T-helper 1 cell treated with Interleukin-12 subunit alpha and Interleukin-12 subunit beta and Interleukin-4 antibody, amounts not matched to agents 30 μg/mL and 1 μg/mL, for 36 hours (primary cell): ENCODE results near the gene FILIP1L.
"Not testable (repeated sequence)": the region's sequence is repeated elsewhere in the genome, so short reads cannot be mapped to it uniquely, and the experiment has no call there.

Experiments
- H3K27ac Mint-ChIP-seq: one replicate; pipeline ENCODE4 v1.8.0; 2021; ENCODE audit warnings: mild to moderate bottlenecking, mixed read lengths
- H3K27me3 Mint-ChIP-seq: one replicate; pipeline ENCODE4 v1.8.0; 2021; ENCODE audit warnings: low read depth, mixed read lengths
- H3K36me3 Mint-ChIP-seq: one replicate; pipeline ENCODE4 v1.8.0; 2021; ENCODE audit warnings: low read depth, mixed read lengths
- H3K4me1 Mint-ChIP-seq: one replicate; pipeline ENCODE4 v1.8.0; 2021; ENCODE audit warnings: low read depth, mixed read lengths
- H3K4me3 Mint-ChIP-seq: one replicate; pipeline ENCODE4 v1.8.0; 2021; ENCODE audit warnings: mild to moderate bottlenecking, moderate library complexity, mixed read lengths
- H3K9me3 Mint-ChIP-seq: one replicate; pipeline ENCODE4 v1.8.0; 2021; ENCODE audit warnings: mixed read lengths

FILIP1L gene

DNA sequence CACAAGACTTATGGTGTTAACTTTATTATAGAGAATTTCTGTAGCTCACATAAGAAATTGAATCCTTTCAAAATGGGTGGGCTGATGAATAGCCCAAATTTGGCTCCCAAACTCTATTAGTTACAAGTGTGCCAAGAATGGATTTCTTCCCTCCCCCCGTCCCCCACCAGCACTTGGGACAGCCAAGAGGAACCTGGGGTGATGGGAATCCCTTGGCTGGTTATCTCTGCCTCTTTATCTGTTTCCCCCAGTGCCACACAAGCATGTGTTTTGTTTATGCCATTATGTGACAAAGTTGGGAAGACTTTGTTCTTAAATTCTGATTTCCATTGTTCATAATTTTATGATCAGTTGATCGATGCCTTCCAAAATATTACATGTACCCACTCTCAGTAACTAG, 268.3 kb downstream of the FILIP1L start:
- Mint-ChIP-seq H3K4me3 (no peak overlapping the region), H3K36me3 (peaks cover 9% of the 10 kb centered on the region), H3K9me3 (no peaks in the 10 kb centered on the region), H3K27me3 (no peaks in the 10 kb centered on the region), H3K27ac (no peak overlapping the region), H3K4me1 (peaks cover 18% of the 10 kb centered on the region)

- H3K27ac Mint-ChIP-seq: no peak overlapping the region
- H3K9me3 Mint-ChIP-seq: no peaks in the 10 kb centered on the region
- no peaks in the 10 kb centered on the region for H3K27me3 Mint-ChIP-seq
- peaks cover 9% of the 10 kb centered on the region for H3K36me3 Mint-ChIP-seq
- H3K4me3 Mint-ChIP-seq: no peak overlapping the region
- H3K4me1 Mint-ChIP-seq: peaks cover 18% of the 10 kb centered on the region
Observed at GRCh38 chr3:99845331-99845730, 269.0 kb downstream of the FILIP1L start.

GRCh38 chr3:99843590-99844258, 270.6 kb downstream of the FILIP1L start:
- no peak overlapping the region for H3K4me3 Mint-ChIP-seq
- no peak overlapping the region for H3K27ac Mint-ChIP-seq
- peaks cover 18% of the 10 kb centered on the region for H3K4me1 Mint-ChIP-seq
- H3K27me3 Mint-ChIP-seq: no peaks in the 10 kb centered on the region
- no peaks in the 10 kb centered on the region for H3K9me3 Mint-ChIP-seq
- peaks cover 9% of the 10 kb centered on the region for H3K36me3 Mint-ChIP-seq

DNA sequence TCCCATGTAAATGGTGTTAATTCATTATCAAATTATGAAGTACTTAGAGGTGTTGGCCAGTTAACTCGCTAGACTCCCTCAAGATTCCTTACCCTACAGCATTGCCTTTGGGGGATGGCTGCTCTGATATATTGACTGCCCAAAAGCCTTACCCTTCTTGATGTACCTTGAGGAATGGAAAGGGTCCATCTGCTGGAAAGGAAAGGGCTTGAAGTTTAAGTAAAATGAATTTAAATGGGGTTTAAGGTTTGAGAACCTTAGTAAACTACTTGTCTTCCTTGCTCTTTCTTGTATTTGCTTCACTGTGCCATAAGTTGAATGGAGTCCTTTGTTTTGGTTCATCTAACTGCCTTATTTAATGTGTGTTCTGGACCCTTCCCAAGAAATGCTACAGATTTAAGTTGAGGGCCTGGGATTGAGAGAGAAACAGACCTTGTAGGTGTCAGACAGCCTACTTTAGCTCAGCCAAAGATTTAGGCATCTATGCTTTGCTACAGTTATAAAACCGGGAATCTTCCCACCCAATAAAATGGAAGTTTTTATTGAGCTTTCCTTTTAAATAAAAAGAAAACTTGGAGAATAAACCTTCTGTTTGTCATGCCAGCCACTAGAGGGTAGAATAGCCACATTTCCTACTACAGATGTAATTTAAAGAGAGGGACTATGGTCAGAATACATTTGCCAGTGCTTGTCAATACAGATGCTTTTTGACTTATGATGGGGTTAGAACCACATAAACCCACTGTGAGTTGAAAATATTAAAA, 271.3 kb downstream of the FILIP1L start:
- Mint-ChIP-seq H3K36me3 (peaks cover 5% of the 10 kb centered on the region), H3K27ac (no peak overlapping the region), H3K9me3 (no peaks in the 10 kb centered on the region), H3K27me3 (no peaks in the 10 kb centered on the region), H3K4me1 (peaks cover 18% of the 10 kb centered on the region), H3K4me3 (no peak overlapping the region)

- H3K27me3 Mint-ChIP-seq, H3K4me3 Mint-ChIP-seq, H3K27ac Mint-ChIP-seq, H3K36me3 Mint-ChIP-seq, H3K9me3 Mint-ChIP-seq: not testable (repeated sequence)
- H3K4me1 Mint-ChIP-seq: peaks cover 16% of the 10 kb centered on the region
Observed at GRCh38 chr3:99841949-99842348, 272.4 kb downstream of the FILIP1L start.

- Mint-ChIP-seq H3K4me1 (peaks cover 10% of the 10 kb centered on the region), H3K9me3 (no peaks in the 10 kb centered on the region), H3K36me3 (no peaks in the 10 kb centered on the region), H3K27me3 (no peaks in the 10 kb centered on the region), H3K4me3 (no peak overlapping the region), H3K27ac (no peak overlapping the region)
Observed at GRCh38 chr3:99839613-99840012, 274.7 kb downstream of the FILIP1L start.

DNA sequence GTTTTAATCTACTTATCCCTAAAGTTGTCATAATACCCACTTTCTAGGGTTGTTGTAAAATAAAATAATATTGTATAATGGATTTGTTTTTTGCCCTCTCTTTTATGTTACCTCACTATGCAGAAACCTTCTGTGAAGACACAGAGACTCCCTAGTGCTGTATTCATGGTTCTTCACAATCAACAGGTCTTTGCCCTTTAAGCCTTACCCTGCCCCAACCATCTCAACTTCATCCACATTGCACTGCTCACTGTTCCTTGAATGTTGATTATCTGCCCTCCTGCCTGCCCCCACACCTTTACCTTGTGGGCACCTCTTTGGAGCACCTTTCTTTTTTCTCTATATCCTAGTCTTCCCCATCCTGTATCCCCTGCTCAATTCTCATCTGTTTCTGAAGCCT, 275.5 kb downstream of the FILIP1L start:
- Mint-ChIP-seq H3K4me1 (peaks cover 6% of the 10 kb centered on the region), H3K4me3 (no peak overlapping the region), H3K27ac (no peak overlapping the region), H3K9me3 (no peaks in the 10 kb centered on the region), H3K36me3 (no peaks in the 10 kb centered on the region), H3K27me3 (no peaks in the 10 kb centered on the region)

DNA sequence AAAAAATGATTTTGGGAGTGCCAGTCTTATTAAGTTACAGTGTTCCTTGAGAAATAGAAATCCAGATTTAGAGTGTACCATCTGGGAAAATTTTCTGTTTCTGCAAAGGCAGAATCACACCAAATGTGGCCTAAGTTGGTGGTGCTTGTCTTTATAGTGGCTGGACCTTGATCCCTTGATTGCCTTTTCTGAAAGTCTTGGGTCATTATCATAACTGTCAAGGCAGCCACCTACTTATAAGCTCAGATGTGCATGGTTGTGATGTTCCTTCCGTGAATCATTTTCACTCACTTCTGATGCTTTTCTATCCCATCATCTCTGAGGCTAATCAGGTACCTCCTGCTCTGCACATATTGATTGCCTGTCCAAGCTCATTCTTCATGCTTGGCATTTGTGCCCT, 276.6 kb downstream of the FILIP1L start:
- Mint-ChIP-seq H3K27me3 (no peaks in the 10 kb centered on the region), H3K4me1 (peaks cover 2% of the 10 kb centered on the region), H3K36me3 (no peaks in the 10 kb centered on the region), H3K27ac (no peak overlapping the region), H3K9me3 (no peaks in the 10 kb centered on the region), H3K4me3 (no peak overlapping the region)

DNA sequence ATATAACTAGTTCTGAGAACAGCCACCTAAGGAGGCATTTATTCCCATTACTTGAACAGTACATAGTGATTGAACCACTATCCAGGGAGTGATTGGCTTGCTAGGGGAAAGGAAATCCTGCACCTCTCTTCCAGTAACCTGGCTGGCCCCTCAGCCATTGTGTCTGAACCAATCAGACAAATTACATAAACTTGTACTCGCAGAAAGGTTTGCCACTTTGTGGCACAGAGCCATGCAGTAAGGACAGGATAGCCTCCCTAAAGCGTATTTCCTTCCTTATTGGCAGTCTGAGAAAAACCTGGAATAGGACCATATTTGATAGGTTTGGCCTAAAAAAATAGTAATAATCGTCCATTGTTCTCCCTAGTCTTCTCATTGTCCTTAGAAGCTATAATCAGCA, 277.6 kb downstream of the FILIP1L start:
- no peak overlapping the region for H3K27ac Mint-ChIP-seq
- H3K27me3 Mint-ChIP-seq: no peaks in the 10 kb centered on the region
- H3K36me3 Mint-ChIP-seq: no peaks in the 10 kb centered on the region
- H3K4me3 Mint-ChIP-seq: no peak overlapping the region
- H3K9me3 Mint-ChIP-seq: no peaks in the 10 kb centered on the region
- H3K4me1 Mint-ChIP-seq: peaks cover 2% of the 10 kb centered on the region

GRCh38 chr3:99834211-99834957, 279.9 kb downstream of the FILIP1L start:
- Mint-ChIP-seq H3K9me3 (no peaks in the 10 kb centered on the region), H3K27me3 (no peaks in the 10 kb centered on the region), H3K4me3 (no peak overlapping the region), H3K27ac (no peak overlapping the region), H3K4me1 (peaks cover 2% of the 10 kb centered on the region), H3K36me3 (no peaks in the 10 kb centered on the region)

GRCh38 chr3:99833617-99834205, 280.6 kb downstream of the FILIP1L start:
- Mint-ChIP-seq H3K4me3 (no peak overlapping the region), H3K27me3 (no peaks in the 10 kb centered on the region), H3K27ac (no peak overlapping the region), H3K9me3 (no peaks in the 10 kb centered on the region), H3K4me1 (peaks cover 2% of the 10 kb centered on the region), H3K36me3 (no peaks in the 10 kb centered on the region)

DNA sequence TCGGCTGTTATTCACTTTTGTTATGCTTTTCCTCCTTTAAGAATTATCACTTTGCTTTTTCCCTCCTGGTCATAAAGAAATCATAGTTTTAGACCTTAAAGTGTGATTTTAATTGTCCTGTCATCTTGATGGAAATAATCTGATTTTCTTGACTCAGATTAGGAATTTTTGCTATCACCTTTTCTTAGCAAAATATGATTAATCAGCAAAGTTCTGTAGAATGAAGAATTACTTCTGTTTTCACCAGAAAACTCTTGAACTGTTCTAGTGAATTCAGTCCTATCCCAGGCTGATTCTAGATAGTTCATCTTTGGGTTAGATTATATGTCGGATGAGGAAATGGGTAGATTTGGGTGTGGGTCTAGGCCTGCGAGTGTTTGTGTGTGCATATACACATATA, 284.5 kb downstream of the FILIP1L start:
- H3K27ac Mint-ChIP-seq: no peak overlapping the region
- H3K27me3 Mint-ChIP-seq: no peaks in the 10 kb centered on the region
- no peaks in the 10 kb centered on the region for H3K9me3 Mint-ChIP-seq
- no peak overlapping the region for H3K4me3 Mint-ChIP-seq
- peaks cover 2% of the 10 kb centered on the region for H3K4me1 Mint-ChIP-seq
- no peaks in the 10 kb centered on the region for H3K36me3 Mint-ChIP-seq

DNA sequence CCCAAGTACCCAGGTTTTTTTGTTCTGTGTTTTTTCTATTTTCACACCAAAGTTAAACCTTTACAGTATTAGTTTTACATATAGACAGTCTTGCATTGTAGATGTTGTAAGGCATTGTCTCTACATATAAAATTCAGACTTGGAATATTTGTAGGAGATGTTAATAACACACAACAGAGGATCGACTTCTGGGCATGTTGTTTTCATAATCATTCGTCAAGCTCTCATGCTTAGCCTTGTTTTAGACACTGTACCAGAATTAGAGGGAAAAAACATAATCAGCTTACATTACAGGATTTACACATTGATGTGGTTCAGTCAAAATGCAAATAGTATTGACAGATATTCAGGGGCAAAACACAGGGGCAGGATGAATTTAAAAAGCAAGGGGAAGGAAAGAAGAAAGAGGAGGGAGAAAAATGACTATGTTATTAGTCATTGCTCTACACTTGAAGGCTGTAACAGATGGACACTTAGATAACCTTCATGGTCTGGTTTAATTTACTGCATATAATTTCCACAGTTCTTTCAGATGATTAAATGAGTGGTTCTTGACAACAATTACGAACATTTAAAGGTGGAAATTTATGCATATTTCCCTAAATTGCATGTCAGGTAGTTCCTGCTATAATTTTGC, 289.2 kb downstream of the FILIP1L start:
- H3K27ac Mint-ChIP-seq: no peak overlapping the region

More for the DNA sequence above, 289.2 kb downstream of the FILIP1L start:
- Mint-ChIP-seq H3K27me3 (no peaks in the 10 kb centered on the region), H3K36me3 (peaks cover 2% of the 10 kb centered on the region), H3K9me3 (no peaks in the 10 kb centered on the region), H3K4me1 (peaks cover 7% of the 10 kb centered on the region), H3K4me3 (no peak overlapping the region)
